Posterior vena cava (tissue), 2 donors: ENCODE results near the gene PIGR. TPM values are rescaled to one million over a fixed set of nuclear protein-coding genes. Genes with fewer than 3 reads are reported as not detected.

ENCODE experiments used
- DNase-seq: peaks from one replicate; pipeline ENCODE4 v3.0.0-alpha.2; 2020; ENCODE audit warnings: low spot score
- intact Hi-C, 2 donors: fragments of 100-400 bp; cut with DNase I; formaldehyde crosslinking; loops; one replicate each; pipeline versions ENCODE4 v1.14.1 to v1.14.2; 2022 to 2023
- total RNA-seq, 2 donors: library from RNA; stranded (reverse); fragmentation: NEBNext Ultra II Directional; extraction: Animal tissue kit (Norgen Biotek cat#: 25700); gene quantifications; one replicate each; pipeline ENCODE4 v1.2.1, GENCODE V29; 2021
- donor health status: DM: yes; HTN: yes; CAD: no.
- donor health status: DM: yes; HTN: yes; CAD: no.

PIGR gene
- total RNA-seq, 2 donors from 2014 or later, result 0.33 to 0.79 TPM

- DNase-seq, result peak; percentile 43
- intact Hi-C loops, result loop anchor here (10.0 kb wide), 1 partner anchor 431 kb away; no protein-coding TSS in a partner anchor
Measured at GRCh38 chr1:206916000-206916709, 30.1 kb downstream of the PIGR start.

- peak; percentile 65 for DNase-seq
- intact Hi-C loops, result loop anchor here (10.0 kb wide), 1 partner anchor 430 kb away; no protein-coding TSS in a partner anchor
Measured at GRCh38 chr1:206915030-206915735, 31.1 kb downstream of the PIGR start.

- peak; percentile 32 for DNase-seq
- intact Hi-C loops, result loop anchor here (5.0 to 10.0 kb wide), 2 partner anchors 282 to 429 kb away; no protein-coding TSS in a partner anchor
Measured at GRCh38 chr1:206913766-206914537, 32.3 kb downstream of the PIGR start.

- intact Hi-C loops, result loop anchor here (5.0 to 10.0 kb wide), 2 partner anchors 280 to 428 kb away; no protein-coding TSS in a partner anchor
- peak; percentile 78 for DNase-seq
Measured at GRCh38 chr1:206912445-206913095, 33.7 kb downstream of the PIGR start.

GRCh38 chr1:206911064-206911663 is 35.1 kb downstream of the PIGR start:
- peak; percentile 16 for DNase-seq
- intact Hi-C loops, result loop anchor here (5.0 to 10.0 kb wide), 2 partner anchors 279 to 426 kb away; no protein-coding TSS in a partner anchor

- intact Hi-C loops, result loop anchor here (5.0 to 10.0 kb wide), 4 partner anchors 175 to 425 kb away; no protein-coding TSS in a partner anchor
- DNase-seq, result peak; percentile 50
Measured at GRCh38 chr1:206909883-206910318, 36.4 kb downstream of the PIGR start.

GRCh38 chr1:206909161-206909882 is 36.9 kb downstream of the PIGR start:
- intact Hi-C loops, result loop anchor here (5.0 to 10.0 kb wide), 2 partner anchors 175 to 182 kb away; no protein-coding TSS in a partner anchor
- DNase-seq, result peak; percentile 83

GRCh38 chr1:206908038-206908437 is 38.2 kb downstream of the PIGR start:
- intact Hi-C loops, result loop anchor here (5.0 to 10.0 kb wide), 2 partner anchors 173 to 181 kb away; no protein-coding TSS in a partner anchor
- peak; percentile 55 for DNase-seq

- peak; percentile 72 for DNase-seq
- intact Hi-C loops, result loop anchor here (5.0 to 10.0 kb wide), 2 partner anchors 173 to 180 kb away; no protein-coding TSS in a partner anchor
Measured at GRCh38 chr1:206907304-206907991, 38.8 kb downstream of the PIGR start.

GRCh38 chr1:206905295-206906164 is 40.7 kb downstream of the PIGR start:
- peak; percentile 17 for DNase-seq
- intact Hi-C loops, result loop anchor here (5.0 to 10.0 kb wide), 2 partner anchors 171 to 178 kb away; no protein-coding TSS in a partner anchor

GRCh38 chr1:206904423-206905142 is 41.7 kb downstream of the PIGR start:
- peak; percentile 79 for DNase-seq
- intact Hi-C loops, result loop anchor here (5.0 to 10.0 kb wide), 2 partner anchors 170 to 177 kb away; no protein-coding TSS in a partner anchor

GRCh38 chr1:206903687-206904086 is 42.6 kb downstream of the PIGR start:
- intact Hi-C loops, result loop anchor here in 1 of 2 donors (10.0 kb wide), 1 partner anchor 169 kb away; no protein-coding TSS in a partner anchor
- no peak for DNase-seq

GRCh38 chr1:206902702-206903101 is 43.6 kb downstream of the PIGR start:
- no peak for DNase-seq
- intact Hi-C loops, result loop anchor here in 1 of 2 donors (10.0 kb wide), 1 partner anchor 168 kb away; no protein-coding TSS in a partner anchor

GRCh38 chr1:206901944-206902343 is 44.3 kb downstream of the PIGR start:
- no peak for DNase-seq
- intact Hi-C loops, result loop anchor here in 1 of 2 donors (10.0 kb wide), 1 partner anchor 167 kb away; no protein-coding TSS in a partner anchor

- intact Hi-C loops, result loop anchor here in 1 of 2 donors (10.0 kb wide), 1 partner anchor 165 kb away; no protein-coding TSS in a partner anchor
- no peak for DNase-seq
Measured at GRCh38 chr1:206900149-206900548, 46.1 kb downstream of the PIGR start.
